22Rv1 (cell line): ENCODE results near the gene ATXN1.

ENCODE experiments used
- ZFX ChIP-seq: fragments of 450-650 bp; IDR thresholded peaks from 2 replicates; pipeline ENCODE4 v1.6.1; 2017; ENCODE audit warnings: antibody characterized with exemption, borderline replicate concordance
- TF ChIP-seq, protein P1 (sequence below): fragments of 450-650 bp; IDR thresholded peaks from 2 replicates; pipeline ENCODE4 v1.5.1; 2017; ENCODE audit warnings: mild to moderate bottlenecking

DNA sequence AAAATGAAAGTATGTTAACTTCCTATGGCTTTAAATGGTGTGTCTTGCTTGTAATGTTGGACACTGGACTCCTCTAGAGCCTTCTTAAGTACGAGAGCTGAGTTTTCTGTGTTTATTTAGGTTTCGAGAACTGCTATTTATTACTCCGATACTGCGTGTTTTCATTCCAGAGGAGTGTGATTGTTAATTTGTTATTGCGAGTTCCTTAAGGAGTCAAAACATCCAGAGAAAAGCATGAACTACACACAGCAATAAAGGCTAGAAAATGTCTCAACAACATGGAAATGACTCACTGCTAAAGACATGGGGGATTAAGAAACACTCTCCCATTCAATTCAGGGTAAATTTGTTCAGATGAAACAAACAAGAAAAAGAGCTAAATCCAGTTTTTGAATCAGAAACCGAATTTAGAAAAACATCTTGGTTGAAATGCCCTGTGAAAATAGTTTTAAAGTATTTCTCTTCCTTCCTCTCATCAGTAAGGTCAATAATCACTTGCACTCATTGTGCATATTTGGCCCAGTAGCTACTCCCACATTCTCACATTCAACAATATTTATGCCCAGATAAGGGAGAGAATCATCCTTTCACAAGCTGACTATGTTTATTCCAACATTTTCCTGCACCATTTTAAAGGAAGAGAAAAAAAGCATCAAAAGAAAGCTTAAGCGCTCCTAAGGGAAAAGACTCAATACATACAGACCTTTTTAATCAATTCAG is 36.0 kb downstream of the ATXN1 start:
- TF ChIP-seq, protein P1, sequence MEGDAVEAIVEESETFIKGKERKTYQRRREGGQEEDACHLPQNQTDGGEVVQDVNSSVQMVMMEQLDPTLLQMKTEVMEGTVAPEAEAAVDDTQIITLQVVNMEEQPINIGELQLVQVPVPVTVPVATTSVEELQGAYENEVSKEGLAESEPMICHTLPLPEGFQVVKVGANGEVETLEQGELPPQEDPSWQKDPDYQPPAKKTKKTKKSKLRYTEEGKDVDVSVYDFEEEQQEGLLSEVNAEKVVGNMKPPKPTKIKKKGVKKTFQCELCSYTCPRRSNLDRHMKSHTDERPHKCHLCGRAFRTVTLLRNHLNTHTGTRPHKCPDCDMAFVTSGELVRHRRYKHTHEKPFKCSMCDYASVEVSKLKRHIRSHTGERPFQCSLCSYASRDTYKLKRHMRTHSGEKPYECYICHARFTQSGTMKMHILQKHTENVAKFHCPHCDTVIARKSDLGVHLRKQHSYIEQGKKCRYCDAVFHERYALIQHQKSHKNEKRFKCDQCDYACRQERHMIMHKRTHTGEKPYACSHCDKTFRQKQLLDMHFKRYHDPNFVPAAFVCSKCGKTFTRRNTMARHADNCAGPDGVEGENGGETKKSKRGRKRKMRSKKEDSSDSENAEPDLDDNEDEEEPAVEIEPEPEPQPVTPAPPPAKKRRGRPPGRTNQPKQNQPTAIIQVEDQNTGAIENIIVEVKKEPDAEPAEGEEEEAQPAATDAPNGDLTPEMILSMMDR, result no peak
- no peak for TF ChIP-seq ZFX
